ENCODE measurements around the gene PCDHGA12. TPM values are rescaled to one million over a fixed set of nuclear protein-coding genes. Genes with fewer than 3 reads are reported as not detected.
"Not testable (repeated sequence)": the region's sequence is repeated elsewhere in the genome, so short reads cannot be mapped to it uniquely, and the experiment has no call there.

PCDHGA12 gene
- total RNA-seq, 1 donor from 2014 or later, result 3.1 TPM

DNA sequence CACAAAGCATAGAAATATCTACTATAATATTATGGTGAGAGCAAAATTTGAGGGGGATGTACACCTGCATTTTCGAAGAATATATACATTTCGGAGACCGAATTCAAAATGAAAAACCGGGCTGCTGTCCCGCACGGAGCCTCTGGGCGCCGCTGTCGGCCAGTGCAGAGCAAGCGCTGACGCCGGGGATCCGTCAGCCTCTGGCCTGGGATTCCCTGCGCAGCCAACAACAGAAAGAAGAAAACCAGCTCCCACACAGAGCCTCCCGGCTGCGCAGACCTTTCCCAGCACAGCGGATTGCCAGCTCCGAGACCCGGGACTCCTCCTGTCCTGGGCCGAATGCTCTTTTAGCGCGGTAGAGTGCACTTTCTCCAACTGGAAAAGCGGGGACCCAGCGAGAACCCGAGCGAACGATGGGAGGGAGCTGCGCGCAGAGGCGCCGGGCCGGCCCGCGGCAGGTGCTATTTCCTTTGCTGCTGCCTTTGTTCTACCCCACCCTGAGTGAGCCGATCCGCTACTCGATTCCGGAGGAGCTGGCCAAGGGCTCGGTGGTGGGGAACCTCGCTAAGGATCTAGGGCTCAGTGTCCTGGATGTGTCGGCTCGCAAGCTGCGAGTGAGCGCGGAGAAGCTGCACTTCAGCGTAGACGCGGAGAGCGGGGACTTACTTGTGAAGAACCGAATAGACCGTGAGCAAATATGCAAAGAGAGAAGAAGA, 22.4 kb upstream of the PCDHGA12 start, which contains the start of gene PCDHGB6:
Gene PCDHGB6 (plus strand): TSS at position 232 of the 716 bp plus-strand sequence. CDS start 182 bp downstream, at position 414.
- peaks cover 0 to 10% (median 5%) of the 10 kb centered on the region in 3 donors for H3K4me1 ChIP-seq (ENCODE audit: control insufficient read depth in 3 of 3, insufficient read depth in 3 of 3, low read length in 3 of 3)
- peak within 1 kb of the TSS in 2 of 3 donors; percentile 55 to 76 for H3K9ac ChIP-seq (ENCODE audit: low read depth in 1 of 3, low read length in 3 of 3)
- H3K9me3 ChIP-seq (ENCODE audit: control insufficient read depth in 3 of 3, low read length in 3 of 3), result peaks cover 3 to 30% (median 27%) of the 10 kb centered on the region in 3 donors
- peak within 1 kb of the TSS; percentile 36 for H3K27ac ChIP-seq (ENCODE audit: low read depth, low read length)
- H3K36me3 ChIP-seq (ENCODE audit: control insufficient read depth in 3 of 3, insufficient read depth in 3 of 3, low read length in 3 of 3), result peaks cover 0 to 19% (median 4%) of the 10 kb centered on the region in 3 donors
- not testable (repeated sequence) for H3K27me3 ChIP-seq (ENCODE audit: control insufficient read depth in 3 of 3, insufficient read depth in 3 of 3, low read length in 3 of 3)
- H3K4me3 ChIP-seq (ENCODE audit: low read length in 3 of 3), result peak within 1 kb of the TSS; percentile 60 to 65 (median 60)

GRCh38 chr5:141409598-141410306, 20.6 kb upstream of the PCDHGA12 start:
- H3K4me1 ChIP-seq (ENCODE audit: control insufficient read depth in 3 of 3, insufficient read depth in 3 of 3, low read length in 3 of 3), result peaks cover 0 to 11% (median 6%) of the 10 kb centered on the region in 3 donors
- peaks cover 10 to 30% (median 17%) of the 10 kb centered on the region in 3 donors for H3K9me3 ChIP-seq (ENCODE audit: control insufficient read depth in 3 of 3, low read length in 3 of 3)
- H3K9ac ChIP-seq (ENCODE audit: low read depth in 1 of 3, low read length in 3 of 3), result no peak overlapping the region
- H3K27me3 ChIP-seq (ENCODE audit: control insufficient read depth in 3 of 3, insufficient read depth in 3 of 3, low read length in 3 of 3), result peaks cover 2 to 7% (median 6%) of the 10 kb centered on the region in 3 donors
- peaks cover 2 to 21% (median 4%) of the 10 kb centered on the region in 3 donors for H3K36me3 ChIP-seq (ENCODE audit: control insufficient read depth in 3 of 3, insufficient read depth in 3 of 3, low read length in 3 of 3)
- peak overlapping the region; percentile 33 to 68 (median 44) for H3K4me3 ChIP-seq (ENCODE audit: low read length in 3 of 3)
- H3K27ac ChIP-seq (ENCODE audit: low read depth, low read length), result no peak overlapping the region

- Histone ChIP-seq H3K27me3 (ENCODE audit: control insufficient read depth in 3 of 3, insufficient read depth in 3 of 3, low read length in 3 of 3) (peaks cover 0 to 7% (median 6%) of the 10 kb centered on the region in 3 donors), H3K9ac (ENCODE audit: low read depth in 1 of 3, low read length in 3 of 3) (peak overlapping the region in 1 of 3 donors; percentile 6), H3K36me3 (ENCODE audit: control insufficient read depth in 3 of 3, insufficient read depth in 3 of 3, low read length in 3 of 3) (peaks cover 2 to 20% (median 4%) of the 10 kb centered on the region in 3 donors), H3K27ac (ENCODE audit: low read depth, low read length) (no peak overlapping the region), H3K9me3 (ENCODE audit: control insufficient read depth in 3 of 3, low read length in 3 of 3) (peaks cover 10 to 28% (median 16%) of the 10 kb centered on the region in 3 donors), H3K4me3 (ENCODE audit: low read length in 3 of 3) (peak overlapping the region; percentile 23 to 41 (median 35)), H3K4me1 (ENCODE audit: control insufficient read depth in 3 of 3, insufficient read depth in 3 of 3, low read length in 3 of 3) (peaks cover 0 to 13% (median 6%) of the 10 kb centered on the region in 3 donors)
These were observed 18.7 kb upstream of the PCDHGA12 start for GRCh38 chr5:141411575-141411974.

DNA sequence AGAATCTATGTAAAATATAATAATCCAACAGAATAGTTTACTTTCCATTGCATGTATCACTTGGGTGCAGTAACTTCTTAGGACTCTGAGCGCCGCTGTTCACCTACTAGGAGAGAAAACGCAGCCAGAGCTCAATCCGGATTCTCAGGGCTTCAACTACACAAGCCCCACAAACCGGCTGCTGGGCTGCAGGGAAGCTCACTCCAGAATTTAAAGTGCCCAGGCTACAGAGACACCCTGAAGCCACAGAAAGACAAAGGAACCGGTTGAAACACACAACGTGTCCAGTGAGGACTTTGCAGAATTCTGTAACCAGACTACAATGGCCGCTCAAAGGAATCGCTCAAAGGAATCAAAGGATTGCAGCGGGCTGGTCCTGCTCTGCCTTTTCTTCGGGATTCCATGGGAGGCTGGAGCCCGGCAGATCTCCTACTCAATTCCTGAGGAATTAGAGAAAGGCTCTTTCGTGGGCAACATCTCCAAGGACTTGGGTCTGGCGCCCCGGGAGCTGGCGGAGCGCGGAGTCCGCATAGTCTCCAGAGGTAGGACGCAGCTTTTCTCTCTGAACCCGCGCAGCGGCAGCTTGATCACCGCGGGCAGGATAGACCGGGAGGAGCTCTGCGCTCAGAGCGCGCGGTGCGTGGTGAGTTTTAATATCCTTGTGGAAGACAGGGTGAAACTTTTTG, 17.3 kb upstream of the PCDHGA12 start, which contains the start of gene PCDHGA10:
Gene PCDHGA10 (plus strand): TSS at position 134 of the 686 bp plus-strand sequence. CDS start 189 bp downstream, at position 323.
- H3K9ac ChIP-seq (ENCODE audit: low read depth in 1 of 3, low read length in 3 of 3), result peak within 1 kb of the TSS; percentile 36 to 83 (median 43)
- H3K27ac ChIP-seq (ENCODE audit: low read depth, low read length), result no peak within 1 kb of the TSS
- peaks cover 0 to 13% (median 6%) of the 10 kb centered on the region in 3 donors for H3K4me1 ChIP-seq (ENCODE audit: control insufficient read depth in 3 of 3, insufficient read depth in 3 of 3, low read length in 3 of 3)
- peaks cover 10 to 25% (median 16%) of the 10 kb centered on the region in 3 donors for H3K9me3 ChIP-seq (ENCODE audit: control insufficient read depth in 3 of 3, low read length in 3 of 3)
- H3K4me3 ChIP-seq (ENCODE audit: low read length in 3 of 3), result peak within 1 kb of the TSS; percentile 67 to 73 (median 70)
- H3K27me3 ChIP-seq (ENCODE audit: control insufficient read depth in 3 of 3, insufficient read depth in 3 of 3, low read length in 3 of 3), result peaks cover 0 to 7% (median 6%) of the 10 kb centered on the region in 3 donors
- H3K36me3 ChIP-seq (ENCODE audit: control insufficient read depth in 3 of 3, insufficient read depth in 3 of 3, low read length in 3 of 3), result peaks cover 2 to 20% (median 4%) of the 10 kb centered on the region in 3 donors

GRCh38 chr5:141413540-141414069, 16.7 kb upstream of the PCDHGA12 start:
- peak overlapping the region in 2 of 3 donors; percentile 25 to 43 for H3K9ac ChIP-seq (ENCODE audit: low read depth in 1 of 3, low read length in 3 of 3)
- H3K4me1 ChIP-seq (ENCODE audit: control insufficient read depth in 3 of 3, insufficient read depth in 3 of 3, low read length in 3 of 3), result peaks cover 0 to 19% (median 8%) of the 10 kb centered on the region in 3 donors
- H3K36me3 ChIP-seq (ENCODE audit: control insufficient read depth in 3 of 3, insufficient read depth in 3 of 3, low read length in 3 of 3), result peaks cover 2 to 22% (median 4%) of the 10 kb centered on the region in 3 donors
- H3K9me3 ChIP-seq (ENCODE audit: control insufficient read depth in 3 of 3, low read length in 3 of 3), result peaks cover 14 to 28% (median 20%) of the 10 kb centered on the region in 3 donors
- peak overlapping the region; percentile 55 to 70 (median 67) for H3K4me3 ChIP-seq (ENCODE audit: low read length in 3 of 3)
- H3K27ac ChIP-seq (ENCODE audit: low read depth, low read length), result no peak overlapping the region
- peaks cover 0 to 7% (median 6%) of the 10 kb centered on the region in 3 donors for H3K27me3 ChIP-seq (ENCODE audit: control insufficient read depth in 3 of 3, insufficient read depth in 3 of 3, low read length in 3 of 3)

DNA sequence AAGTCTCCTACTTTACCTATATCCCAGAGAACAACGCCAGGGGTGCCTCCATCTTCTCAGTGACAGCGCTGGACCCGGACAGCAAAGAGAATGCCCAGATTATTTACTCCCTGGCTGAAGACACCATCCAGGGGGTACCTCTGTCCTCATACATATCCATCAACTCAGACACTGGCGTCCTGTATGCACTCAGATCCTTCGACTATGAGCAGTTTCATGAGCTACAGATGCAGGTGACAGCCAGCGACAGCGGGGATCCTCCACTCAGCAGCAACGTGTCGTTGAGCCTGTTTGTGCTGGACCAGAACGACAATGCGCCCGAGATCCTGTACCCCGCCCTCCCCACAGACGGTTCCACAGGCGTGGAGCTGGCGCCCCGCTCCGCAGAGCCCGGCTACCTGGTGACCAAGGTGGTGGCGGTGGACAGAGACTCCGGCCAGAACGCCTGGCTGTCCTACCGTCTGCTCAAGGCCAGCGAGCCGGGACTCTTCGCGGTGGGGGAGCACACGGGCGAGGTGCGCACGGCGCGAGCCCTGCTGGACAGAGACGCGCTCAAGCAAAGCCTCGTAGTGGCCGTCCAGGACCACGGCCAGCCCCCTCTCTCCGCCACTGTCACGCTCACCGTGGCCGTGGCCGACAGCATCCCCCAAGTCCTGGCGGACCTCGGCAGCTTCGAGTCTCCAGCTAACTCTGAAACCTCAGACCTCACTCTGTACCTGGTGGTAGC, 15.6 kb upstream of the PCDHGA12 start:
- H3K27ac ChIP-seq (ENCODE audit: low read depth, low read length); H3K9ac ChIP-seq (ENCODE audit: low read depth in 1 of 3, low read length in 3 of 3); H3K27me3 ChIP-seq (ENCODE audit: control insufficient read depth in 3 of 3, insufficient read depth in 3 of 3, low read length in 3 of 3): not testable (repeated sequence)
- peaks cover 19 to 27% (median 21%) of the 10 kb centered on the region in 3 donors for H3K9me3 ChIP-seq (ENCODE audit: control insufficient read depth in 3 of 3, low read length in 3 of 3)
- peaks cover 0 to 23% (median 16%) of the 10 kb centered on the region in 3 donors for H3K4me1 ChIP-seq (ENCODE audit: control insufficient read depth in 3 of 3, insufficient read depth in 3 of 3, low read length in 3 of 3)
- peak overlapping the region in 2 of 3 donors; percentile 49 to 67 for H3K4me3 ChIP-seq (ENCODE audit: low read length in 3 of 3)
- peaks cover 4 to 24% (median 5%) of the 10 kb centered on the region in 3 donors for H3K36me3 ChIP-seq (ENCODE audit: control insufficient read depth in 3 of 3, insufficient read depth in 3 of 3, low read length in 3 of 3)

DNA sequence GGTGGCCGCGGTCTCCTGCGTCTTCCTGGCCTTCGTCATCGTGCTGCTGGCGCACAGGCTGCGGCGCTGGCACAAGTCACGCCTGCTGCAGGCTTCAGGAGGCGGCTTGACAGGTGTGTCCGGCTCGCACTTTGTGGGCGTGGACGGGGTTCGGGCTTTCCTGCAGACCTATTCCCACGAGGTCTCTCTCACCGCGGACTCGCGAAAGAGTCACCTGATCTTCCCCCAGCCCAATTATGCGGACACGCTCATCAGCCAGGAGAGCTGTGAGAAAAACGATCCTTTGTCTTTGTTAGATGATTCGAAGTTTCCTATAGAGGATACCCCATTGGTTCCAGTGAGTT, 15.1 kb upstream of the PCDHGA12 start:
- peaks cover under 1 to 19% (median 7%) of the 10 kb centered on the region in 3 donors for H3K36me3 ChIP-seq (ENCODE audit: control insufficient read depth in 3 of 3, insufficient read depth in 3 of 3, low read length in 3 of 3)
- not testable (repeated sequence) for H3K27me3 ChIP-seq (ENCODE audit: control insufficient read depth in 3 of 3, insufficient read depth in 3 of 3, low read length in 3 of 3); H3K27ac ChIP-seq (ENCODE audit: low read depth, low read length); H3K9ac ChIP-seq (ENCODE audit: low read depth in 1 of 3, low read length in 3 of 3); H3K4me3 ChIP-seq (ENCODE audit: low read length in 3 of 3)
- H3K4me1 ChIP-seq (ENCODE audit: control insufficient read depth in 3 of 3, insufficient read depth in 3 of 3, low read length in 3 of 3), result peaks cover 0 to 26% (median 15%) of the 10 kb centered on the region in 3 donors
- peaks cover 21 to 24% (median 21%) of the 10 kb centered on the region in 3 donors for H3K9me3 ChIP-seq (ENCODE audit: control insufficient read depth in 3 of 3, low read length in 3 of 3)

DNA sequence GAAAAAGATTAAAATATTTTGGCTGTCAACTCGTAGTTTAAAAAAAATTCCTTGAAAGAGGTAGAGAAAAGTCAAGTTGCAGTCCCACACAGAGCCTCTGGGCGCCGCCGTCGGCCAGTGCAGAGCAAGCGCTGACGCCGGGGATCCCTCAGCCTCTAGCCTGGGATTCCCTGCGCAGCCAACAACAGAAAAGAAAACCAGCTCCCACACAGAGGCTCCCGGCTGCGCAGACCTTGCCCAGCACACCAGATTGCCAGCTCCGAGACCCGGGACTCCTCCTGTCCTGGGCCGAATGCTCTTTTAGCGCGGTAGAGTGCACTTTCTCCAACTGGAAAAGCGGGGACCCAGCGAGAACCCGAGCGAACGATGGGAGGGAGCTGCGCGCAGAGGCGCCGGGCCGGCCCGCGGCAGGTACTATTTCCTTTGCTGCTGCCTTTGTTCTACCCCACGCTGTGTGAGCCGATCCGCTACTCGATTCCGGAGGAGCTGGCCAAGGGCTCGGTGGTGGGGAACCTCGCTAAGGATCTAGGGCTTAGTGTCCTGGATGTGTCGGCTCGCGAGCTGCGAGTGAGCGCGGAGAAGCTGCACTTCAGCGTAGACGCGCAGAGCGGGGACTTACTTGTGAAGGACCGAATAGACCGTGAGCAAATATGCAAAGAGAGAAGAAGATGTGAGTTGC, 12.7 kb upstream of the PCDHGA12 start, which contains the start of gene PCDHGB7:
Gene PCDHGB7 (plus strand): TSS at position 184 of the 679 bp plus-strand sequence. CDS start 183 bp downstream, at position 367.
- H3K27ac ChIP-seq (ENCODE audit: low read depth, low read length), result peak within 1 kb of the TSS; percentile 62
- not testable (repeated sequence) for H3K27me3 ChIP-seq (ENCODE audit: control insufficient read depth in 3 of 3, insufficient read depth in 3 of 3, low read length in 3 of 3)
- peaks cover 24 to 39% (median 30%) of the 10 kb centered on the region in 3 donors for H3K9me3 ChIP-seq (ENCODE audit: control insufficient read depth in 3 of 3, low read length in 3 of 3)
- H3K4me3 ChIP-seq (ENCODE audit: low read length in 3 of 3), result peak within 1 kb of the TSS; percentile 68 to 76 (median 73)
- peaks cover 3 to 20% (median 7%) of the 10 kb centered on the region in 3 donors for H3K36me3 ChIP-seq (ENCODE audit: control insufficient read depth in 3 of 3, insufficient read depth in 3 of 3, low read length in 3 of 3)
- peak within 1 kb of the TSS; percentile 65 to 76 (median 66) for H3K9ac ChIP-seq (ENCODE audit: low read depth in 1 of 3, low read length in 3 of 3)
- peaks cover 0 to 29% (median 21%) of the 10 kb centered on the region in 3 donors for H3K4me1 ChIP-seq (ENCODE audit: control insufficient read depth in 3 of 3, insufficient read depth in 3 of 3, low read length in 3 of 3)
